Sigmoid colon (tissue), 4 donors: ENCODE data around the gene ME3.

Experiments
- CTCF ChIP-seq, 4 experiments: fragments of 450-650 bp in 3 of 4; fragments of 200-600 bp in 1 of 4; IDR thresholded peaks; one replicate each; pipeline ENCODE4 v1.5.1; 2016 to 2019; ENCODE audit warnings: antibody characterized with exemption in 4 of 4, mild to moderate bottlenecking in 3 of 4, moderate library complexity in 2 of 4
- POLR2A ChIP-seq, 2 donors: fragments of 450-650 bp; IDR thresholded peaks; one replicate each; pipeline ENCODE4 v1.6.1; 2016; ENCODE audit warnings: antibody characterized with exemption in 2 of 2, mild to moderate bottlenecking in 2 of 2, moderate library complexity in 2 of 2
- POLR2AphosphoS5 ChIP-seq, 4 donors: sonication (generic); formaldehyde crosslinking; IDR thresholded peaks; one replicate each; pipeline ENCODE4 v1.6.1; 2017; ENCODE audit warnings: antibody characterized with exemption in 4 of 4

- no peak for TF ChIP-seq CTCF (IDR thresholded peaks at IDR 0.05)
- no peak for TF ChIP-seq POLR2AphosphoS5 (IDR thresholded peaks at IDR 0.05)
- no peak for TF ChIP-seq POLR2A (IDR thresholded peaks at IDR 0.05)
These were observed 202.7 kb downstream of the ME3 start for GRCh38 chr11:86469491-86470388.
